Measurements from ENCODE around the gene SLC8A1. TPM values are rescaled to one million over a fixed set of nuclear protein-coding genes. Genes with fewer than 3 reads are reported as not detected.
A peak's percentile ranks its signal among the peaks of the same experiment; 100 is the strongest.
"Not testable (repeated sequence)": the region's sequence is repeated elsewhere in the genome, so short reads cannot be mapped to it uniquely, and the experiment has no call there.

The SLC8A1 gene
- total RNA-seq, 1 donor from 2014 or later = 4.2 TPM

DNA sequence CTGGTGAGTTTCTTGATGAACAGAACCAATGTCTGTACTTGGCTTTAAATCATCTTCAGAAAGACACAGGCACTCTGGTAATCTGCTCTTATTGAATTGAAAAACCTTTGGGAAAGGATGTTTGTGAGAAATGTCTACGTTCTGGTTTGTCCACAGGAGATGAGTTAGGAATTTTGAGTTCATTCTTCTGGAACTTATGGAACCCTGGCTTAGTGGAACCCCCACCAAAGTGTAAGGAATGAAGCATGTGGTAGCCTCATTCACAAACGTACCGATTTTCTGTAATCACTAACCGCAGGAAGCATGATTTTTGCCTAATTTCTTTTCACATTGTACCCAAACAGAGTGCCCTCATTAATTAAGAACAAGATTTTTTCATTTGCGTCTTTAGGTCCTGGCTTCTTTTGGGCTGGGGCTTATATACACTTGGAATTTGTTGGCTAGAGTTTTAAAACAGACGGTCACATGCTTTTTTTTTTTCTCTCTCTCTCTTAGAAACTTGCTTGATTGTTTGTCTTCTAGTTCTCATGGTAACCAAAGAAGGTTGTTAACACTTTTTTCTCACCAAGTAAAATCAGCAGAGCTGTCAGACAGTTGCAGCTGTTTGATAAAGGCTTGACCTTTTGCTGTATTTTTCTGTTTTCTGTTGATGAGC is 358.7 kb downstream of the SLC8A1 start:
- no peak for TF ChIP-seq CTCF (conservative IDR thresholded peaks at IDR 0.05)
- H3K9me3 Mint-ChIP-seq = no peaks in the 10 kb centered on the region
- H3K36me3 Mint-ChIP-seq (ENCODE audit: low read depth) = no peaks in the 10 kb centered on the region
- DNase-seq (ENCODE audit: low read depth, low spot score) = no peak
- H3K27ac Mint-ChIP-seq (ENCODE audit: unreplicated experiment) = peak overlapping the region; percentile 69
- H3K27me3 Mint-ChIP-seq (ENCODE audit: low read depth) = no peaks in the 10 kb centered on the region
- H3K4me1 Mint-ChIP-seq = peaks cover 9% of the 10 kb centered on the region
- no peak overlapping the region for H3K4me3 Mint-ChIP-seq

GRCh38 chr2:40090044-40090443 is 361.8 kb downstream of the SLC8A1 start:
- H3K27ac Mint-ChIP-seq (ENCODE audit: unreplicated experiment) = no peak overlapping the region
- H3K9me3 Mint-ChIP-seq = no peaks in the 10 kb centered on the region
- no peaks in the 10 kb centered on the region for H3K27me3 Mint-ChIP-seq (ENCODE audit: low read depth)
- no peak overlapping the region for H3K4me3 Mint-ChIP-seq
- no peak for TF ChIP-seq CTCF (conservative IDR thresholded peaks at IDR 0.05)
- peaks cover 9% of the 10 kb centered on the region for H3K4me1 Mint-ChIP-seq
- H3K36me3 Mint-ChIP-seq (ENCODE audit: low read depth) = no peaks in the 10 kb centered on the region
- no peak for DNase-seq (ENCODE audit: low read depth, low spot score)

DNA sequence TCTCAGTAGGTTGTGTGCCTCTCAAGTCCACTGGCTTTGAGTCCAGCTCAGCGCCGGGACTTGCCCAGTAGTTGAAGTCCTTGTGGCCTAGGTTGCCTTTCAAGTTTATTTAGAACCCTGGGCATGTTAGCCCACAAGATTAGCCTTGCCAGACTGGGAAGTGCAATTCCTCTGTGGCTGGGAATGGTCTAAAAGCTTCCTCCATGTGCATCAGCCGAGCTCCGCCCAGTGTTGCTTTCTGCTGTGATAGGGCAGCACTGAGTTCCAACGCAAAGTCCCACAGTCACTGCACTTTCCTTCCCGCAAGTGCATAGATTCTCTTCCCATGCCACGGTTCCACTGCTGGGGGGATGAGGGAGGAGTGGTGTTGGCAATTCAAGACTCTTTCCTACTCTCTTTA is 364.0 kb downstream of the SLC8A1 start:
- H3K27ac Mint-ChIP-seq (ENCODE audit: unreplicated experiment) = no peak overlapping the region
- no peaks in the 10 kb centered on the region for H3K27me3 Mint-ChIP-seq (ENCODE audit: low read depth)
- DNase-seq (ENCODE audit: low read depth, low spot score) = no peak
- no peak for TF ChIP-seq CTCF (conservative IDR thresholded peaks at IDR 0.05)
- H3K4me1 Mint-ChIP-seq = peaks cover 3% of the 10 kb centered on the region
- no peak overlapping the region for H3K4me3 Mint-ChIP-seq
- no peaks in the 10 kb centered on the region for H3K9me3 Mint-ChIP-seq
- H3K36me3 Mint-ChIP-seq (ENCODE audit: low read depth) = no peaks in the 10 kb centered on the region

GRCh38 chr2:40087434-40087833 is 364.5 kb downstream of the SLC8A1 start:
- H3K36me3 Mint-ChIP-seq (ENCODE audit: low read depth) = no peaks in the 10 kb centered on the region
- H3K4me3 Mint-ChIP-seq = no peak overlapping the region

GRCh38 chr2:40085786-40086185 is 366.1 kb downstream of the SLC8A1 start:
- no peak for TF ChIP-seq CTCF (conservative IDR thresholded peaks at IDR 0.05)
- H3K4me3 Mint-ChIP-seq = no peak overlapping the region
- DNase-seq (ENCODE audit: low read depth, low spot score) = no peak
- H3K9me3 Mint-ChIP-seq = peaks cover 6% of the 10 kb centered on the region
- H3K4me1 Mint-ChIP-seq = no peaks in the 10 kb centered on the region
- H3K36me3 Mint-ChIP-seq (ENCODE audit: low read depth) = no peaks in the 10 kb centered on the region
- H3K27ac Mint-ChIP-seq (ENCODE audit: unreplicated experiment) = no peak overlapping the region
- H3K27me3 Mint-ChIP-seq (ENCODE audit: low read depth) = no peaks in the 10 kb centered on the region

More at GRCh38 chr2:40087434-40087833, 364.5 kb downstream of the SLC8A1 start:
- Mint-ChIP-seq H3K27ac (ENCODE audit: unreplicated experiment) (no peak overlapping the region), H3K9me3 (no peaks in the 10 kb centered on the region), H3K4me1 (no peaks in the 10 kb centered on the region), H3K27me3 (ENCODE audit: low read depth) (no peaks in the 10 kb centered on the region)
- DNase-seq (ENCODE audit: low read depth, low spot score) = no peak
- TF ChIP-seq CTCF (conservative IDR thresholded peaks at IDR 0.05) = no peak

- H3K27ac Mint-ChIP-seq (ENCODE audit: unreplicated experiment); H3K27me3 Mint-ChIP-seq (ENCODE audit: low read depth); H3K4me3 Mint-ChIP-seq; DNase-seq (ENCODE audit: low read depth, low spot score); H3K36me3 Mint-ChIP-seq (ENCODE audit: low read depth): not testable (repeated sequence)
- peaks cover 11% of the 10 kb centered on the region for H3K4me1 Mint-ChIP-seq
- peaks cover 11% of the 10 kb centered on the region for H3K9me3 Mint-ChIP-seq
These were observed 378.6 kb downstream of the SLC8A1 start for GRCh38 chr2:40073336-40073735.

Measured in neural crest cell (in vitro differentiated cells).